RWPE2 (cell line): Measurements from ENCODE around the gene GPS1.

Experiments
- ATAC-seq: fragments of 200-7000 bp; cut with Tn5 transposase; 3 replicates; pipeline ENCODE4 v1.9.1; 2021; ENCODE audit warnings: low read depth
- DNase-seq: peaks from one replicate; pipeline ENCODE4 v3.0.0-alpha.2; 2020; ENCODE audit warnings: low spot score
- H3K27ac ChIP-seq: fragments of 450-650 bp; 2 replicates; pipeline ENCODE4 v1.5.1; 2017; ENCODE audit warnings: mild to moderate bottlenecking; ENCODE audit not compliant: poor library complexity, severe bottlenecking
- H3K27me3 ChIP-seq: fragments of 250-450 bp; sonication (Bioruptor Pico); 2 replicates; pipeline ENCODE4 v1.5.1; 2021; ENCODE audit warnings: mild to moderate bottlenecking, moderate library complexity; ENCODE audit not compliant: insufficient read depth, poor library complexity, severe bottlenecking
- H3K36me3 ChIP-seq: fragments of 250-450 bp; sonication (Bioruptor Pico); 2 replicates; pipeline ENCODE4 v1.5.1; 2020; ENCODE audit warnings: low read depth, mild to moderate bottlenecking, moderate library complexity
- H3K4me1 ChIP-seq: fragments of 250-450 bp; sonication (Bioruptor Pico); 2 replicates; pipeline ENCODE4 v1.5.1; 2021; ENCODE audit warnings: mild to moderate bottlenecking, moderate library complexity; ENCODE audit not compliant: insufficient read depth, poor library complexity, severe bottlenecking
- H3K4me3 ChIP-seq: fragments of 250-450 bp; sonication (Bioruptor Pico); 2 replicates; pipeline ENCODE4 v1.5.1; 2021; ENCODE audit warnings: mild to moderate bottlenecking, moderate library complexity; ENCODE audit not compliant: severe bottlenecking
- H3K9me3 ChIP-seq: fragments of 250-450 bp; sonication (Bioruptor Pico); 2 replicates; pipeline ENCODE4 v1.5.1; 2021; ENCODE audit warnings: mild to moderate bottlenecking, moderate library complexity; ENCODE audit not compliant: severe bottlenecking
- TF ChIP-seq, protein P1 (sequence below): fragments of 450-650 bp; IDR thresholded peaks from one replicate; pipeline ENCODE4 v1.5.1; 2017; ENCODE audit warnings: mild to moderate bottlenecking, moderate library complexity; ENCODE audit not compliant: poor library complexity, severe bottlenecking

The GPS1 gene

DNA sequence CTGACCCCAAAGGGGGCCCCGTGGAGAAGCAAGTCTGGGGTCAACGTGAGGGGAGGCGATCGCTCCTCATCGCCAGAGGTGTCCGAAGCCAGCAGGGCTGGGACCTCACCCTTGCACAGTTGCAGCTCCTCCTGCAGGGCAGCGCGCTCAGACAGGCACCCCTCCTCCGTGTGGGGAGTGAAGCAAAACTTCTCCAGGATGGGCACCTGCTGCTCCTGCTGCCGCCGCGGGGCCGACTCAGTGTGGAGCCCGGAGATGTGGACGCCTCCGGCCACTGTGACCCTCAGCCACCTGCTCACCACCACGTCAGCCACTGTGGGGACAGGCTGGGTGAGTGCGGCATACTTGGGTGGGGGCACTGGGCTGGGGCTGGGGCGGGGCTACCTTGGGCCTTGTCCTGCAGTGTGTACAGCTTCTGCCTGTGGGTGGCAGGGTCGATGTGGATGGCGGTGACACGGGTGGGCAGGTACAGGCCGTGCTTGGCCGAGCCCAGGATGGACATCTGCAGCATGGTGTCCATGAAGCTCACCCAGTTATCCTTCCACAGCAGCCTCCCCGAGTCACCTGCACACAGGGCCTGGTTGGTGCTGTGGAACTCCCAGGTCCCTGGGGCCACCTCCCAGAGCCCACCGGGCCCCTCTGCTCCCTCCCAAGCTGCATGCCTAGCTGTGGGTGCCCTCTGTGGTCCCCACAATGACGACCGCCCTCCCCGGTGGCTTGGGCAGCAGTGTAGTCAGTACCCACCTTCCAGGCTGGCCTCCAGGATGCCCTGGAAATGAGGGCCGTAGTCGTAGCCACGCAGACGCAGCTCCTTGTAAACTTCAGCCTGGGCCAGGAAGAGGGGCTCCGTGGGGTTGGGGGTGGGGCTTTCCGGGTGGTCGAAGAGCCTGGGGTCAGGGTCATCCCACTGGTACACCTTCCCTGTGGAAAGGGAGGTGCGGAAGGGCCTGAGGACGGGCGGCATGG lies 35.5 kb downstream of the GPS1 start:
- H3K27me3 ChIP-seq, result no peaks in the 10 kb centered on the region
- ATAC-seq (no peak), DNase-seq (no peak)
- peaks cover 100% of the 10 kb centered on the region for H3K36me3 ChIP-seq
- no peak overlapping the region for H3K27ac ChIP-seq
- H3K4me1 ChIP-seq, result no peaks in the 10 kb centered on the region
- no peak overlapping the region for H3K4me3 ChIP-seq
- H3K9me3 ChIP-seq, result no peaks in the 10 kb centered on the region
- TF ChIP-seq, protein P1, sequence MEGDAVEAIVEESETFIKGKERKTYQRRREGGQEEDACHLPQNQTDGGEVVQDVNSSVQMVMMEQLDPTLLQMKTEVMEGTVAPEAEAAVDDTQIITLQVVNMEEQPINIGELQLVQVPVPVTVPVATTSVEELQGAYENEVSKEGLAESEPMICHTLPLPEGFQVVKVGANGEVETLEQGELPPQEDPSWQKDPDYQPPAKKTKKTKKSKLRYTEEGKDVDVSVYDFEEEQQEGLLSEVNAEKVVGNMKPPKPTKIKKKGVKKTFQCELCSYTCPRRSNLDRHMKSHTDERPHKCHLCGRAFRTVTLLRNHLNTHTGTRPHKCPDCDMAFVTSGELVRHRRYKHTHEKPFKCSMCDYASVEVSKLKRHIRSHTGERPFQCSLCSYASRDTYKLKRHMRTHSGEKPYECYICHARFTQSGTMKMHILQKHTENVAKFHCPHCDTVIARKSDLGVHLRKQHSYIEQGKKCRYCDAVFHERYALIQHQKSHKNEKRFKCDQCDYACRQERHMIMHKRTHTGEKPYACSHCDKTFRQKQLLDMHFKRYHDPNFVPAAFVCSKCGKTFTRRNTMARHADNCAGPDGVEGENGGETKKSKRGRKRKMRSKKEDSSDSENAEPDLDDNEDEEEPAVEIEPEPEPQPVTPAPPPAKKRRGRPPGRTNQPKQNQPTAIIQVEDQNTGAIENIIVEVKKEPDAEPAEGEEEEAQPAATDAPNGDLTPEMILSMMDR, result no peak

DNA sequence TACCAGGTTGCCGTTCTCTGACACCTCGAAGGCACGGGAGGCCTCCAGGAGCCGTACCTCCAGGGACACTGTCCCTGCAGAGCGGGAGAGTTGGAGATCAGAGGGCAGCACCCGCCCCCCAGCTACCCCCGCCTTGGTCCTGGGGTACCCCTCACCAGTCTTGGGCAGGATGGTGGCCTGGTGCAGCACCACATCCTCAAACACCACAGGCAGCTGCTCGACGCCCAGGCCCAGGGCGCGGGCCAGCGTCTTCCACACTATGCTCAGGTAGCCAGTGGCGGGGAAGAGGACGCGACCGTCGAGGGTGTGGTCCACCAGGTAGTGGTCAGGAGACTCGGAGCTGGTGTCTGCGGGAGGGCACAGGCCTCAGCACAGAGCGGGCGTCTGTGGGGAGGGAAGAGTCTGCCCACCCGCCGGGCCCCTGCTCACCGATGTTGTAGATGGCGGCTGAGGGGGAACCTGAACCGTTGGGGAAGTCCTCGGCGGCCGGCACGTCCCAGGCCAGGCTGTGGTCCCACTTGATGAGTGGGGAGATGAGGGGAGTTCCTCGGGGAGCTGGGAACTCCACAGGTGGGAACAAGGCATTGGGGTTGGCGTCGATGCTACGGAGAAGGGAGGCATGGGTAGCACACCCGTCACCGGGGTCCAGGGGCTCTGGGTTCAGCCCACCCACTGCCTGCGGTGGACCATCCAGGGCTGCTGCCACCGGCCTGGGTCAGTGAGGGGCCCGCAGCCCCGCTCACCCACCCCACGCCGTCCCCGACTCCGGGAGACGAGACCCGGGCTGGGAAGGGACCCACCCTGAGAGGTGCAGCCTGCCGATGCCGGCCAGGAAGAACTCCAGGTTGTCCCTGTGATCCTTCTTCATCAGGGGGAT lies 36.5 kb downstream of the GPS1 start:
- TF ChIP-seq, protein P1, result no peak
- Histone ChIP-seq H3K27me3 (no peaks in the 10 kb centered on the region), H3K9me3 (no peaks in the 10 kb centered on the region), H3K36me3 (peaks cover 100% of the 10 kb centered on the region), H3K4me3 (no peak overlapping the region), H3K4me1 (no peaks in the 10 kb centered on the region), H3K27ac (no peak overlapping the region)
- ATAC-seq, result no peak
- no peak for DNase-seq

DNA sequence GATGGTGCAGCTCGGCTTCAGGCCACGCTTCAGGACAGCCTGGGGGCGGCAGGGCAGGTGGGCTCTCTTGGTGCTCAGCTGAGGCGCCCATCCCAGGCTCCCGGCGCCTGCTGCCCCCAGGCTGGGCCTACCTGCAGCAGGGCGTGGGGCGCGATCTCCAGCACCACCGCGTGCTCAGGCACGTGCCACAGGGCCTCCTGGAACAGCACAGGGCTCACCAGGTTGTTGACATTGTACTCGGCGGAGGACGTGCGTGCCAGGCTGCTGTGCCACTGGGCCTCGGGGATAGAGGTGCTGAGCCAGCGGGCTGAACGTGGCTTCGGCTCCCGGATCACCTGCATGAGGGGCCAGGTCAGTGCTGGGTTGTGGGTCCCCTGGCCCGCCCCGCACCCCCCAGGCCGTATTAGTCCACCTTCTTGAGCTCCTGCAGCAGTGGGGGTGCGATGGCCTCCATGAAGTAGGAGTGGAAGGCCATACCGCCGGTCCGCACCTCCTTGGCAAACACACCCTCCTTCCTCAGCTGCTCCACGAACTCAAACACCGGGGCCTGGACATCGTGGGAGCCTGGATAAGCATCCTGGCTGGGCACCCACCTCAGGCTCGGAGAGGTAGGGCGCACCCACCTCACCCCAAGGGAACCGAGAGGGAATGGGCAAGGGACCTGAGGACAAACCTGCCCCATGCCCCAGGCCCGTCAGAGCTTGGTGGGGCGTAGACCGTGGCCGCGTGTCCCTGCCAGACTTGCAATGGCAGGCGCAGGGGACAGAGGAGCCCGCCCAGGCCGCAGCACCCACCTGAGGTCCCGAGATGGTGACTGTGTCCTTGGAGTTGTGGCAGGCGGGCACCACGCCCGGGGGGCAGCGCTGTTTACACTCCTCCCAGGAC lies 37.4 kb downstream of the GPS1 start:
- H3K9me3 ChIP-seq, result no peaks in the 10 kb centered on the region
- H3K36me3 ChIP-seq, result peaks cover 100% of the 10 kb centered on the region
- no peak for ATAC-seq
- H3K27ac ChIP-seq, result no peak overlapping the region
- TF ChIP-seq, protein P1, result no peak
- no peaks in the 10 kb centered on the region for H3K4me1 ChIP-seq
- DNase-seq, result no peak
- no peaks in the 10 kb centered on the region for H3K27me3 ChIP-seq
- H3K4me3 ChIP-seq, result no peak overlapping the region

DNA sequence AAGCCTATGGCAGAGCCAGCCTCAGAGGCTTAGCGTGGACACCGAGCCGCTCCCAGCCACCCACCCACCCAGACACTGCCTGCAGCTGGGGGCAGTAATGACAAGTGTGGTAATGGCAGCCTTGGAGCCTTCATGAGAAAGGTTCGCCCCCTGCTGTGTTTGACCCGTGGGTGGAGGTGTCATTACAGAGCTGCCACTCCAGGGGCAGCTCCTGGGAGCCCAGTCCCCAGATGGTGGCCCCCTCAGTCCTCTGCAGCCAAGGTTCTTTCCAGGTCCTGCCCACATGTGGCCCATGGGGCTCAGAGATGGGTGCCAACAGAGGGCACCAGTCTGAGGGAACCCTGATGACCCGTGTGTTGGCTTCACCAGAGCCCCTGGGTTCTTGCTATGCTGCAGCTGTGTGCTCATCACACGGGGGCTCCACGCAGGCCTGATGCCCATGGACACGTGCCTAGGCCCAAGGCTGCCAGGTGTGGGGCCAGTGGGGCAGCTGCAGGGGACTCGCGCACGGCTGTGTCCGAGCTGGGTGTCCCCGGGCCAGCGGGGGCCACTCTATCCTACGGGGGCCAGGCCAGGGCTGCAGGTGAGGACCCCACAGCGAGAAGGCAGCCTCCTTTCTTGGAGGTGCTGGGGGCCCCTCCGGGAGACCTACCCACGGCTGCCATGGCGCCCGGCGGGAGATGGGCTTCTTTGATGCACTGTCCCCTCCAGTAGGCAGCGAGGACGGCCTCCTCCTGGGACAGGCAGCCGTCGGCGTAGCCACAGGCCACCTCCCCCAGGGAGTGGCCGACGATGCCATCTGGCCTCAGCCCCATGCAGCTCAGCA lies 38.2 kb downstream of the GPS1 start:
- Histone ChIP-seq H3K9me3 (no peaks in the 10 kb centered on the region), H3K27ac (no peak overlapping the region), H3K36me3 (peaks cover 98% of the 10 kb centered on the region), H3K27me3 (no peaks in the 10 kb centered on the region), H3K4me3 (no peak overlapping the region), H3K4me1 (no peaks in the 10 kb centered on the region)
- TF ChIP-seq, protein P1, result no peak
- ATAC-seq (no peak), DNase-seq (no peak)
